SKM-1 treated with dmso at 0.1 percent for 144 hours (cell line): ENCODE measurements around the gene GORASP1.

ENCODE experiments used
- DNase-seq: peaks from one replicate; lab custom pipeline; 2025; ENCODE audit not compliant: unreplicated experiment; lab: John Stamatoyannopoulos, UW

GORASP1 gene

DNA sequence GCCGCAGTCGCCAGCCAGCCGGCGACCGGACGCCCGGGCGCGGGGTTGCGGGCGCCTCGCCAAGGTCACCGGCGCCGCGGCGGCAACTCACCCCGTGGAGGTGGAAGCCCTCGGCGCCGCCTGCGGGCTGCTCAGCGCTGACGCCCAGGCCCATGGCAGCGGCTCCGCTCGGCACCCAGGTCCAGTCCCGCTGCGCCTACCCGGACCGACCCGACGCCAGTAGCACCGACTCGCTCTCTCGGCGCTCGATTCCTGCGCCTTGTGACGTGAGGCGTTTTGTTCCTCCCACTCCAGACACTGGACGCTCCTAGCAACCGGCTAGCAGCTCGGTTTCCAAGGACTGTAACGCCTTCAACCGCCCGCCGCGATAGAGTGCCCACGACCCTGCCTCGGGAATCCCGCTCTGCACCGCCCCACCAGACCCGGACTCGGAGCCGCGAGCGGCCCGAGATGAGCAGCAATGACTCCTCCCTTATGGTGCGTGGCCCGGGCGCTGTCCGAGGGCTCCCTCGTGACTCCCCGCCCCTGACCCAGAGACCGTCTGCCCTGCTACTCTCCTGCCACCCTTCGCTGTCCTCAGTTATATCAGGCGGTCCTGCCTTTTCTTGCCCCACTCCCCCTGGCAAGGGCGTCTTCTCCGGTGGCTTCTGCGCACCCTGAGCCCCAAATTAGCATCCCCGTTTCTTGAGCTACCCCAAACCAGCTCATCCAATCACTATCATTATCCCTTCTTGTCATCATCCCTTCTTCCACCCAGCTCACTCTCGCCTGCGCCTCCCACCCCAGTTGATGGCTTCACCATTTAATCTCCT lies at the start of gene GORASP1, which contains the start of gene TTC21A:
Gene GORASP1, minus strand, starts transcription at position 240 of the 812 bp plus-strand sequence. Its CDS starts 86 bp downstream, at position 154.
Gene TTC21A, plus strand, starts transcription at position 293 of the 812 bp plus-strand sequence. Its CDS starts 158 bp downstream, at position 451.
- peak; percentile 82 for DNase-seq

DNA sequence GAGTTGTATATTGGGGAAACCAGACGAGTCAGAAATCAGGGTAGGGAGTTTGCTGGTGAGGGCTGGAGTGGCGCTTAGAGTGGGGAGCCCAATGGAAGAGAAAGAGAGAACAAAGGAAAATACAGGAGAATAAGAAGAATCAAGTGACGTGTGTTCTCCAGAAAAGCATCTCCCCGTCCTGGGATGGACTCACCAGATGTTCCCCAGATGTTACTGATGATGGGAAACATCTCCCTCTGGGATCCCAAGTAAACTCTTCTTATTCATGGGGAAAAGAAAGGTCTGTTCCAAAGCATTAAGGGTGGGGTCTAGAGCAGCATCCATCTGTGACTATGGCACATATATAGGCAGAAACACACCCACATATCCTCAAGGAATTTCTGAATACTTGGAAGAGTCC lies 49.0 kb upstream of the GORASP1 start:
- no peak for DNase-seq

DNA sequence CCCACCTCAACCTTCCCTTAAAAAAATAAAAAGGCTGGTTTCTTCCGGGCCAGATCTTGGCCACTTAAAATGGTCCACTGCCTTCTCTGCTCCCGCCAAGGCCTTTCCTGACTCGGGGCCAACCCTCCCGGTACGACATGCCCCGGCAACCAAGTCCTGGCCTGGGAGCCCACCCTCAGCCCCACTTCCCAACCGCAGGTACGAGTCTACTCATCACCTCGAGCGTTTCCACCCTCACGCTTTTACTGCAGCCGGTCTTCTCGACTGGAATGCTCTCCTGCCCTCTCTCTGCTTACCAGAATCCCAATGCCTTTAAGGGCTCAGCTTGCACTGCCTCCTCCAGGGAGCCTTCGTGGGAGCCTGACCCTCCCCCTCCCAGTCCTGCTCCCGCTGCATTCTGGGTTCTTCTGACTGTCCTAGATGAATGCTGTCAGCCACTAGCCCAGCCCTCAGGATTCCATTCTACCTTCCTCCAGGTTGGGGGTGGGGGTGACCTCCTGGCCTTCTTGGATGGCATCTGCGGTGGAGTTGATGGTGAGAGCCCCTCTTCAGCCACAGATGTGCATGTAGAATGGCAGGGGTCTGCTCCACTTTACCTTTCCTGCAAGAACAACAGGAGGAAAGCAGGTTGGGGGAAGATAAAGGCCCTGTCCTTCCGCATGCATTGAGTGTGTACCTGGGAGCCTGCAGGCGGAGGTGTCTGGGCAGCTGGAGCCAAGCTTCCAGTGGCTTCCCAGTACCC lies 47.0 kb upstream of the GORASP1 start:
- DNase-seq: no peak

DNA sequence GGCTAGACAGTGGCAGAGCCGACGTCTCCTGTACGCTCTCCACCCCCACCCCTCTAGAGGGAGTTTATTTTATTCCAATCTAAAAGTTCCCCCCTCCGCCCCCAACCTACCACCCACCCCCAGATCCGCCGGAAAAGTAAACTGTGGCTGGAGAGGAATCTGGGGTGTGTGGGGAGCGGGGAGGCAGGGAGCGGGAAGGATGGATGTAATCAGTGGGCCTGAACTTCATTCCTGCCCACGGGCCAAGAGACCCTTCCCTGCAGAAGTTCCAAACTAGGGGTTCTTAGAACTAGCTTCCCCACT lies 46.5 kb upstream of the GORASP1 start:
- DNase-seq: no peak

DNA sequence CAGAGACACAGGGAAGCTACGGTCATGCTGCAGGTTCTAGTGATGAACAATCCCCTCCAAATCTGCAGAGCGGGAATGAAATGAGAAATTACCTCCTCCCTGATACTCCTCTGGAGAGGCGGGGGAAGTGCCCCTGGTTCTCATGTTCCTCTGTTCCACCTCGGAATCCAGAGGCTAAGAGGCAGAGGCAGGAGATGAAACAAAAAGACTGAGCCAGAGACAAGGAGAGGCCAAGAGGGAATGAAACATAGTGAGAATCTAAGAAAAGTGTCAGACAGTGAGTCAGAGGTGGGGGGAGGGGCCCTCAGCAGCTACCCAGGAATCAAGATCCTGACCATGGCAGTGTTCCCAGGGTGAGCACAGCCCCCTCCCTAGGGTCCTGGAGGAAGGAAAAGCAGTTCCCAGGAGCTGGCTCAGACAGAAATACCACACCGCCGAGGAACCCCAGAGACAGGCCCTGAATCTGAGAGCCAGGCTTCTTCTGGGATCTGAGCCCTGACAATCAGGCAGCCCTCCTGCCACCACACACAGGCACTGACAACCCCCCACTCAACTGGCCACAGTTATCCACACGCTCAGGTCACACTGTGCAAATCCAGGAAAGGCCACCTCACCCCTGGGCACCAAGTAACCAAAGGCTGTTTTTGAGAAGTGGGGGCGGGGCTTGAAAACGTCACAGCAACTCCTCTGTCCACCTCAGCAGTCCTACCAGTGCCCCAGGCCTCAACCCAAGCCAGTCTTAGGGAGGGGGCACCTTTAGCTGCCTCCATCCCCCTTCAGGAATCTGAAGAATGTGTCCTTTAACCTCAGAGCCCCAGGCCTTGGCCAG lies 43.6 kb upstream of the GORASP1 start:
- DNase-seq: no peak

DNA sequence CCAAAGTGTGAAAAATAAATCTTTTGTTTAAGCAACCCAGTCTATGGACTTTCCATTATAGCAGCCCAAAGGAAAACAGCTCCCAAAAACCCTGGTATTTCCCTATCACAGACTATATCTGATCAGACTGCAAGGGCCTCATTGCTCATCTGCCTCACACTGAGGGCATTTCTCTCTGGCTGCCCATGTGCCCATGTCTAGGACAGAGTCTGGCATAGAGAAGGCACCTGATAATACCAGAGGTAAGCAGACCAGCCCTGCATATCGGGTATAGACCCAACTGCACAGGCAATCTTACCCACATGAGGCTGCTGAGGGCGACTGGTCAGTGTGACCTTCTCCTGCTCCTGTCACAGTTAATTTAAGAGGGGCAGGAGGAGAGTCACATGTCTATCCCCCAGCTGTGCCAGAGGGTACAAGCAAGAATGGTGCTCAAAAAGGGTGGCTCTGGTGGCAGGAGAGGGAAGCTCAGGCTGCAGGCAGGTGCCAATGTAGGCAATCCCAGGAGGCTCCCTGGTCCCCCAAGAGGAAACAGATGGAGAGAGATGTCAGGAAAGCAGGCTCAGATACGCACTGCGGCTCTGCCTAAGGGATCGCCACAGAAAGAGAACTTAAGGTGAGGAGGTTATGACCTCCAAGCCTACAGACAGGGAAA lies 42.8 kb upstream of the GORASP1 start:
- no peak for DNase-seq

DNA sequence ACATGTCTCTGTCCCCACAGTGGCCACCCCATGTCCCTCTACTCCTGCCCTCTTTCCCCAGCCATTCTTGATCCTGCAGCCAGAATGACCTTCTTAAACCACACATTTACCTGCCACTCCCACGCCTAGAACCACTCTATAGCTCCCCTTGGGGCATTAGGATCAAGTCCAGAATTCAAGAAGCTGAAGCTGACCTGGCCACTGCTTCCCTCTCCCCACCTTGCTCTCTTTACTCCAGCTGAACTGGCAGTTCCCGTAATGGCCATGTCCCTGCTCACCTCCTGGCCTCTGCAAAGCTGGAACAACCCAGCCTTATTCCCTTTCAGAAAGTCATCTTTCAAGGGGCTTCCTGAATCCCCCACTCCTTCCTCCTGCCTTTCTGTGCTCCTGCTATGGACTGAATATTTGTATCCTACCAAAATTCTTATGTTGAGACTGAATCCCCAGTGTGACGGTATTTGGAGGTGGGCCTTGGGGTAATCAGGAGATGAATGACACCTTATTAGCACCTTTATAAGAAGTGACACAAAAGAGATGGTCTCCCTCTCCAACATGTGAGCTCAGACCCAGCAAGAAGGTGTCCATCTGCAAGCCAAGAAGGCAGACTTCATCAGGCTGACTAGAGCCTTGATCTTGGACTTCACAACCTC lies 42.2 kb upstream of the GORASP1 start:
- DNase-seq: no peak

DNA sequence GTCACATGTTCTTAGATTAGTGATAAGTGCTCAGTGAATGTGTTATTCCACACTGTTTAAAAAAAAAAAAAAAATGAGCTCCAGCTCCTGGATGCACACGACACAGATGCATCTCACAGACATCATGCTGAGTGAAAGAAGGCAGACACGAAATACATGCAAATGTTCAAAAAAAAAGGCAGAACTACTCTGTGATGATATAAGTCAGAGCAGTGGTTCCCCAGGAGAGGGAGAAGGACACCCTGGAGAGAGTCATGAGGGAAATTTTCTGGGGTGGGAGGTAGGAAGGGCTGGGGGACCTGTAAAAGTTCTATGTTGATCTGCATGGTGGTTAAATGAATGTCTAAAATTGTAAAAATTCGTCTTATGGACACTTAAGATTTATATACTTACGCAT lies 41.6 kb upstream of the GORASP1 start:
- no peak for DNase-seq

DNA sequence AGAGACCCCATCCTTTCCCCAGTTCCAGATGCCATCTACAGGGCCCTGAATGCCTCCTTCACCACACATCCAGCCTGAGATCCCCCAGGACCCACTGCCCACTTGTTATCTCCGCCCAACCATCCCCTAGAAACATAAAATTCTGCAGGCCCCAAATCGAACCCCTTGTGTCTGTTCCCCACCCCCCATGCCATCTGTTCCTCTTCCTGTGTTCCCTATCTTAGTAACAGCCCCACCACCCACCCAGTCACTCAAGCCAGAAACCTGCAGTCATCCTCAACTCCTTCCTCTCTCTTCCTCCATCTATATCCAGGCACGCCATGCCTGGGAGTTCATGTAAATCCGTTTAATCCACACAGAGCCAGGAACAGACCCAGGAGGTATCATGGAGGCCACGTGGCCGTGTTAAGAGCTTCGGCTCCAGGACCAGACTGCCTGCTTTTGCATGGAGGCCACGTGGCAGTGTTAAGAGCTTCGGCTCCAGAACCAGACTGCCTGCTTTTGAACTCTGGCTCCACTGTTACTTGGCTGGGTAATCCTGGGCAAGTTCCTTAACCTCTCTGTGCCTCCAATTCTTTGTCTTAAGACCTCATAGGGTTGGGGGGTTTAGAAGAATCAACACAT lies 41.1 kb upstream of the GORASP1 start:
- DNase-seq: no peak

DNA sequence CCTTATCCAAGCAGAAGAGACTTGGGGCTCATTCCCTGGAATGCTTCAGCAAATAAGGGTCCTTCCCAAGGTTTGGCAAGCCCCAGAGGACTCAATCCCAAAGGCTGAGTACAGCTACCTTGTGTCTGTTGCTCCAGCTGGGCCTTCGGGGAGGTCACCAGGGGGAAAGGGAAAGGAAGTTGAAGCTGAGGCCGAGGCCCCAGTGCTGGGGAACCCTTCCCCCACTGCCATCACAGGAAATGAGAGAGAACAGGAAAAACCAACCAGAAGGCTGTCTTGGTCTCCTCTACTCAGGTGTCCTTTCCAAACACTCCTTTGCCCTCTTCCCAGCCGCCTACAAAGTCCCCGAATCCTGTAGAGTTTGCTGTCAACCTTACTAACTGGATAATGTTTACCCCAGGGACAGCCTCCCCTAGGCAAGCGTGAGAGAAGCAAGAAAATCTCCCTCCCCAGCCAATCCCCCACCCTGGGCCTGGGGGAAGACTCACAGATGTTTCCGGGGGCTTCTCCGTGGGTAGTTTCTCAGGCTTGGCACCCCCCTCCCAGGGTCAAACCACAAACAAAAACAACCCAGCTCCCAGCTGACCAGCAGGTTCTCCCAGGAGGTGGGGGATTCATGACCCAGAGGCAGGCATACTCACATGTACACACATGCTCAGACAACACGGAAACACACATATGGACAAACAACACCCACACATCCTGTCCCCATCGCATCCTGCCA lies 40.4 kb upstream of the GORASP1 start:
- peak; percentile 67 for DNase-seq

DNA sequence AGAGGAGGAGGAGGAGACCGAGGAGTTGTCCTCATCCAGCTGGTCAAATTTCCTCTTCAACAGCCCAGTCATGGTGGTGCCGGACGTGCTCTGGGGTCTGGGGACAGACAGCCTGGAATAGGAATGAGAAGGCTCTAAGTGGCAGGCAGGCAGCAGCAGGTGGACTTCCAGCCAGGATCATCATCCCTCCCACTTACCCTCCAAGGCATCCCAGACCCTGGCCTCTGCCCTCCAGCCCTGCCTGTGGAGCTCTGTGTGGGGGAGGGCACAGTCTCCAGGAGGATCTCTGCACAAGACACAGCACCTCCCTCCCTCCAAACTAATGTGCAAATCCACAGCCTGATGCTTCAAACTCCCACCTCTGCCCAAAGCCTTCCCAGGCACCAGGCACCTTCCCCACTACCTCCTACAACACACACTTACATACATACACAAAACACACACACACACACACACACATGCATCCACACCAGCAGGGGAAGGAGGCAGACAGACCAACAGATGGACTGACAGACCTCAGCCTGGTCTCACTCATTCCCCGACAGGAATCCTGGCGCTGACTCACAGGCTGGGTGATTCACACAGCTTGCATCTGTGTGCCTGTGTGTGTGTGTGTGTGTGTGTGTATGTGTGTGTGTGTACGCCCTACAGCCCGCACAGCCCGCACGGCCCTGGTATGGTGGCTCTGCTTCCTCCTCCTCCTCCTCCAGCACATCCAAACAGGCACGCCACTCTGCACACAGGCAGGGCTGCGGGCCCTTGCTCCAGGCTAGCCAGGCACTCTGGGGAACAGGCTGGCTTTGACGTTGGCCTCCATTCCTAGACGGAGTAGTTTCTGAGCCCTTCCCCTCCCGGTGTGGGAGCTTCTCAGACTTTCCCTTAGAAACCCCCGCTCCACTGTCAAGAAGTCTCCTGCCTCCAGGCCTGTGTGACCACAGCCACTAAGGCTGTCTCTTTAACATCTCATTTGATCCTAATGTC lies 39.5 kb upstream of the GORASP1 start:
- peak; percentile 20 for DNase-seq

DNA sequence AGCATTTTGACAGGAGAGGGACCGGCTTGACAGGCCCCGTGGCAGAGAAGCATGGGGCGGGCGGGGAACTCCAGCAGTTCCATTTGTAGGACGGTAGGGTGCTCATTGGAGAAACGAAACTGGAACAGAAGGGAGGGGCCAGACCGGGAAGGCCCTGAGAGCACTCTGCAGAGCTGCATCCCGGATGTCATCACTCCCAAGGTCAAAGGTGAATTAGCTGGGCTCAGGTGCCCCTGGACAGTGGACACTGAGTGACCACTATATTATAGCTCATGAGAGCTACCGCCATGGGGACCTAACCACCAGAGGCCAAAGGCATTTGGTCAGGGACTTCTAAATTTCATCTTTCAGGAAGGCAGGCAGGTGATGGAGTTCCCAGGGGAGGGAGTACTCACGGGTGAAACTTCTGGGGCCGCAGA lies 38.7 kb upstream of the GORASP1 start:
- DNase-seq: no peak

DNA sequence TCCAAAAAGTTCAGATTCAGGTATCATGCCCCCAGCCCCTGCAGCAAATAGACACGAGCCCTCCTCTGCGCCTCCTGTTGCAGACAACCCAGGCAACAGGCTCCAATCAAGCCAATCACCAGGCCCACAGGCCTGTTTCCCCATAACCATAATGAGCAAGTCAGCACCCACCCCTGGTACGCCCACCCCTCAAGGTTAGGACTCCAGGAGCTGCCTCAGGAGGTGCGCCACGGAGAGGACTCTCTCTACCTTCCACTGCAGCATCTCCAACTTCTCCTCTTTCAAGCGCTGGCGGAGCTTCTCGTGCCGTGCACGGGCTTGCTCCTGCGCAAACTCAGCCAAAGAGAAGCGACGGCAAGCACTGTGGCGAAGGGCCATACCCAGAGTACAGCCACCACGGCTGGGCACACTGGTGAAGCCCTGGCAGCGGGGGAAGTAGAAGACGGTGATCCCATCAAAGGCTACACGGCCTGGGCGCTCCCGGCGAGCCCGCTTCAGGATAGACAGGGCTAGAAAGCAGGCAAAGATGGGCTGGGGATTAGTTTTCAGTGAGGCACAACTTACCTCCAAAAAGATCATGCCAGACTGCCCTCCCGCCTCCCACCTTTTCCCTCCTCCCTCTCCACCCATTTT lies 37.4 kb upstream of the GORASP1 start:
- no peak for DNase-seq

DNA sequence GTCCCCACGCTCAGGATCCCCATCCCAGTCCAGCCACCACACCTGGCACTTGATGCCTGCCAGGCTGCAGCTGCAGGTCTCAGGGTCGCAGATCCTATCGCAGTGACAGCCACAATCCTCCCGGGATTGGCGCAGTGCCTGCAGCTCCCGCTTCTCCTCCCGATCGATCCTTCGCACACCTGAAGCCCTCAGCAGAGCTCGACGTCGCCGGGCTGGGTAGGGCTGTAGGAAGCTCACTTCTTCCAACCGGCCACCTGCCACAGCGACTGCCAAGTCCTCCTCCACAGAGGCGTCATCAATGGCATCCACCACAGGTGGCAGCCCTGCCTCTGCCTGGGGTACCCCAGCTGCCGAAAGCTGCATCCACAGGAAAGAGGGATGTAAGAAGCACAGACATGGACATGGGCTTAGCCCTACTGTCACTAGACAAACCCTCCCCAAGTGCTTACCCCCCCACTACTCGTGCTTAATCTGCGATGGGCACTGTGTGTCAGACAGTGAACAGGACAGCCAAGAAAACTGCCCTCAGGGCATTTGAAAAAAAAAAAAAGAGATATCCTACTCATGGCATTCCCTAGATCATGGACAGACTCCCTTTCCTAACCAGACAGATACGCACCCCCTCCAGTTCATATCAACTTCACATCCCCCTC lies 36.8 kb upstream of the GORASP1 start:
- no peak for DNase-seq

DNA sequence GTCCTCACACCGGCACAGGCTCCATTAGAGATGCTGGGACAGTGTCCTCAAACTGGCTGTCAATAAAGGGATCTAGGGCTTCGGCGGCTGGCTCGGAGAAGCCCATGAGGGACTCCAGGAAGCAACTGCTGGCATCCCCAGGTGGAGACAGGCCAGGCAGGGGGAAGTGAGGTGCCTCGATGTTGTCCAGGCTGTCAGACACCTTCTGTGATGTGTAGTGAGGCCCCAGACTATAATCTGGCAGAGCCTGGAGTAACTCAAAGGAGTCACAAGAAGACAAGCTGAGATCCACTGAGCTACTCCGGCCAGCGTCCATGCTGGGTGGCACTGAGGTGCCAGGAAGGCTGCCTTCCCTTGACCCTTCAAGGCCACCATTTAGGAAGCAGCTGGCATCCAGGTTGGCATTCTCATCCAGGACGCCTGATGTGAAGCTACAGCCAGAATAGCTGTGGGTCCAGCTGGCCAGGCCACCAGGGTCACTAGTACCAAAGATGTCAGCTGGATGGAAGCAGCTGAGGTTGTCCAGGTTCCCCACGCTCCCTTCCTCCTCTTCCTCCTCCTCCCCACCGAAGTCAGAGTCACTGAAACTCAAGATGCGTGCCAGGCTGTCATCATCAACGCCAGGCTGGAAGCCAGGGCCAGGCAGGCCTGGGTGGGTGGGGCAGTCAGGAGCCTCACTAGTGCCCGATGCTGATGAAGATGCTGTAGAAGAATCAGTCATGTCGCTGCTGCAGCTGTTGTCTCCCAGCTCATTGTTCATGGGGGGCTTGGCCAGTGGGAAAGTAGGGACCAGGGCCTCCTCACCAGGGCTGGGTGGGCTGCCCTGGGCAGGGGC lies 35.8 kb upstream of the GORASP1 start:
- no peak for DNase-seq

DNA sequence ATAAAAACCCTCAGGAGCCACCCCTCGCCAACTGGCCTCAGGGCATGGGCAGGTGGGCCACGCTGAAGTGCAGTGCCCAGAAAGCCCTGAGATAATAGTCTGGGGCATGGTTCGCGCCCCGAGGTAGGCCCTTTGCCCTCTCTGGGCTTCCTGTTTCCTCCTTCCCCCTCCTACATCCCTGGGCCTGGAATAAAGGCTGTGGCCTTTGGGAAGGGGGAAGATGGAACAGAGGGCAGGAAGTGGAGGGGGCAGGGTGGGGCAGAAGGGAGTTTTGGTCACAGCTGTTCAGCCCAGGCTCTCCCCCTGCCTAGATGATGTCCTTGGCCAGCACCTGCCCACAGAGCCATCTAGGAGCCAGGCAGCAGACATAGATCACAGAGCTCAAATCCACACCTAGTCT lies 34.6 kb upstream of the GORASP1 start:
- no peak for DNase-seq
